HepG2 (cell line): ENCODE results near the gene ARHGEF12. TPM values are rescaled to one million over a fixed set of nuclear protein-coding genes. Genes with fewer than 3 reads are reported as not detected.

ENCODE experiments used
- AGO1 ChIP-seq: fragments of 200-400 bp; formaldehyde crosslinking; IDR thresholded peaks from 2 replicates; pipeline ENCODE4 v1.6.1; 2017; ENCODE audit warnings: mild to moderate bottlenecking, low read depth, low read length, moderate library complexity; ENCODE audit not compliant: poor library complexity, severe bottlenecking
- BCL6 ChIP-seq: IDR thresholded peaks from 2 replicates; pipeline ENCODE4 v1.6.1; 2016; ENCODE audit warnings: missing genetic modification reagents, missing compliant biosample characterization
- GABPA ChIP-seq, 2 experiments: IDR thresholded peaks; 2 replicates each; pipeline ENCODE4 v1.6.1; 2011 to 2016; ENCODE audit warnings: low read depth in 2 of 2, low read length in 1 of 2, missing biosample characterization in 1 of 2, missing genetic modification characterization in 1 of 2
- HIVEP1 ChIP-seq: sonication (generic); formaldehyde crosslinking; IDR thresholded peaks from 2 replicates; pipeline ENCODE4 v1.4.0; 2020; ENCODE audit warnings: mild to moderate bottlenecking, missing genetic modification reagents
- HOXA3 ChIP-seq: sonication (generic); formaldehyde crosslinking; IDR thresholded peaks from 2 replicates; pipeline ENCODE4 v1.5.0; 2020; ENCODE audit warnings: missing genetic modification reagents
- RFXANK ChIP-seq: IDR thresholded peaks from 2 replicates; pipeline ENCODE4 v1.6.1; 2016
- SOX6 ChIP-seq, 2 experiments: fragments of 450-650 bp in 1 of 2; sonication (generic) in 1 of 2; formaldehyde crosslinking in 1 of 2; IDR thresholded peaks; 2 replicates each; pipeline versions ENCODE4 v1.4.0 to v1.6.1; 2017 to 2020; ENCODE audit warnings: antibody characterized with exemption in 1 of 2, mild to moderate bottlenecking in 1 of 2, missing genetic modification reagents in 1 of 2
- SRSF9 ChIP-seq: fragments of 200-400 bp; formaldehyde crosslinking; IDR thresholded peaks from 2 replicates; pipeline ENCODE4 v1.6.1; 2018; ENCODE audit warnings: borderline replicate concordance, mild to moderate bottlenecking, low read depth, low read length; ENCODE audit not compliant: insufficient read depth, poor library complexity, severe bottlenecking
- ZNF224 ChIP-seq: sonication (generic); formaldehyde crosslinking; IDR thresholded peaks from 2 replicates; pipeline ENCODE4 v1.5.0; 2020; ENCODE audit warnings: mild to moderate bottlenecking, missing genetic modification reagents
- ZNF34 ChIP-seq: sonication (generic); formaldehyde crosslinking; IDR thresholded peaks from 2 replicates; pipeline ENCODE4 v1.4.0; 2020; ENCODE audit warnings: mild to moderate bottlenecking, missing genetic modification reagents, borderline replicate concordance
- polyA plus RNA-seq, 8 experiments: library from polyadenylated mRNA; depleted of rRNA in 3 of 8; stranded (reverse) in 7 of 8; unstranded in 1 of 8; fragments of >200 nt; fragmentation: Illumina TruSeq in 4 of 8; extraction: Trizol in 4 of 8; gene quantifications; 2 replicates each; pipeline versions ENCODE4 v1.2.1 to v1.2.3, GENCODE V29; 2011 to 2016; ENCODE audit warnings: low read depth in 4 of 8, missing spikeins in 1 of 8, mixed read lengths in 1 of 8; ENCODE audit not compliant: insufficient read depth in 1 of 8
- total RNA-seq, 5 experiments: library from RNA; depleted of rRNA; stranded (reverse); fragments of >200 nt; fragmentation: Illumina TruSeq; extraction: Trizol; gene quantifications; 2 replicates each; pipeline ENCODE4 v1.2.3, GENCODE V29; 2016; ENCODE audit warnings: low read depth in 1 of 5
- TF ChIP-seq, protein P1 (sequence below): sonication (generic); formaldehyde crosslinking; IDR thresholded peaks from 2 replicates; pipeline ENCODE4 v1.4.0; 2020; ENCODE audit warnings: missing genetic modification reagents, borderline replicate concordance
- TF ChIP-seq, protein P2 (sequence below): IDR thresholded peaks from 2 replicates; pipeline ENCODE4 v1.6.1; 2012; ENCODE audit warnings: low read depth, low read length, improper control_type of control experiment
- TF ChIP-seq, protein P3 (sequence below): sonication (generic); formaldehyde crosslinking; IDR thresholded peaks from 2 replicates; pipeline ENCODE4 v1.8.0; 2022; ENCODE audit warnings: low read depth, missing genetic modification reagents
- TF ChIP-seq, protein P4 (sequence below): sonication (generic); formaldehyde crosslinking; IDR thresholded peaks from 2 replicates; pipeline ENCODE4 v1.5.0; 2020; ENCODE audit warnings: mild to moderate bottlenecking, missing genetic modification reagents, borderline replicate concordance
- TF ChIP-seq, protein P5 (sequence below): sonication (generic); formaldehyde crosslinking; IDR thresholded peaks from 2 replicates; pipeline ENCODE4; 2020; ENCODE audit warnings: missing genetic modification reagents, mild to moderate bottlenecking, borderline replicate concordance

ARHGEF12 gene
- total and polyA plus RNA-seq, 2 of the 13 experiments (the other 11 are each of a cell fraction or from before 2014, with no cell fraction given): 17.9 to 54.4 TPM

DNA sequence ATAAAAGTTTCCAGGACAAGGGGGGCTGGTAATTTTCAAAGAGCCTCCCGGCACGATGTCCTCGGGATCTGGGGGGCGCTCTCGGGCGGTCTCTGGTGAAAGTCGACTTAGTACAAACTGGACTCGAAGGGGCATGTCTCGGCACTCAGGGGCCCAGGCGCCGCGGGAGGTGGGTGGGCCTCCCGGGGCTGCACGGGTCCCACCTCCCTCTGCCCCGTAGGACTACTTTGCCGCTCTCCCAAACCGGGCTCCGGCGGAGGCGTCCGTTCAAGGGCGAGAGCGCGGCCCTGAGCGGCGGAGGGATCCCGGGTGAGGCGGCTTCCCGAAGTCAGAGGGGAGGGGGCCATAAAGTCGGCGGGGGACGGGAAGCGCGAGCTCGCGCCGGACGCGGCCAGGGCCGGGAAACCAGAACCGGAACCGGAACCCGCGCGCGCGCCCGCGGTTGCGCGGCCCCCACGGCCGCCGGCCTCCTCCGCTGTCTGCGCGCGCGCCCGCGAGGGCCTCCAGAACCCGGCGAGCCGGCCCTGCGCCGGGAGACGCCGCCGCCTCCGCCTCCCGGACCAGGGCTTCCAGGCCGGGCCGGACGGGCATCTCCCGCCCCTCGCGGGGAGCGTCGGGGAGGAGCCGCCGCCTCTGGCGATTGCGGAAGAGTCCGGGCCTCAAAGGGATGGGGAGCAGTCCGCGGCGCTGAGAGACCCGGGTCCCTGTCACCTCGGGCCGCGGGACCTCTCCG, at the start of gene ARHGEF12 (continued):
- TF ChIP-seq SRSF9 (no peak), ZNF34 (peak; percentile 63; the same call in 1 of the 2 replicates), HOXA3 (peak; percentile 69), SOX6 (IDR thresholded peaks at IDR 0.05) (no peak), SOX6 (CRISPR knock-in tag; IDR thresholded peaks at IDR 0.05) (peak; percentile 86), BCL6 (CRISPR knock-in tag) (peak; percentile 68), RFXANK (0 out of 2 replicates have a peak, but pooled peaks have one; percentile 33), ZNF224 (peak; percentile 68; the same call in 1 of the 2 replicates), HIVEP1 (CRISPR knock-in tag) (peak; percentile 61; the same call in 1 of the 2 replicates), GABPA (IDR thresholded peaks at IDR 0.05; ENCODE audit: low read depth, low read length) (peak; percentile 84), GABPA (CRISPR knock-in tag; IDR thresholded peaks at IDR 0.05; ENCODE audit: low read depth) (peak; percentile 83), AGO1 (peak; percentile 38)
- TF ChIP-seq, protein P1, sequence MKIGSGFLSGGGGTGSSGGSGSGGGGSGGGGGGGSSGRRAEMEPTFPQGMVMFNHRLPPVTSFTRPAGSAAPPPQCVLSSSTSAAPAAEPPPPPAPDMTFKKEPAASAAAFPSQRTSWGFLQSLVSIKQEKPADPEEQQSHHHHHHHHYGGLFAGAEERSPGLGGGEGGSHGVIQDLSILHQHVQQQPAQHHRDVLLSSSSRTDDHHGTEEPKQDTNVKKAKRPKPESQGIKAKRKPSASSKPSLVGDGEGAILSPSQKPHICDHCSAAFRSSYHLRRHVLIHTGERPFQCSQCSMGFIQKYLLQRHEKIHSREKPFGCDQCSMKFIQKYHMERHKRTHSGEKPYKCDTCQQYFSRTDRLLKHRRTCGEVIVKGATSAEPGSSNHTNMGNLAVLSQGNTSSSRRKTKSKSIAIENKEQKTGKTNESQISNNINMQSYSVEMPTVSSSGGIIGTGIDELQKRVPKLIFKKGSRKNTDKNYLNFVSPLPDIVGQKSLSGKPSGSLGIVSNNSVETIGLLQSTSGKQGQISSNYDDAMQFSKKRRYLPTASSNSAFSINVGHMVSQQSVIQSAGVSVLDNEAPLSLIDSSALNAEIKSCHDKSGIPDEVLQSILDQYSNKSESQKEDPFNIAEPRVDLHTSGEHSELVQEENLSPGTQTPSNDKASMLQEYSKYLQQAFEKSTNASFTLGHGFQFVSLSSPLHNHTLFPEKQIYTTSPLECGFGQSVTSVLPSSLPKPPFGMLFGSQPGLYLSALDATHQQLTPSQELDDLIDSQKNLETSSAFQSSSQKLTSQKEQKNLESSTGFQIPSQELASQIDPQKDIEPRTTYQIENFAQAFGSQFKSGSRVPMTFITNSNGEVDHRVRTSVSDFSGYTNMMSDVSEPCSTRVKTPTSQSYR: 0 out of 2 replicates have a peak, but pooled peaks have one; percentile 26
- TF ChIP-seq, protein P2, sequence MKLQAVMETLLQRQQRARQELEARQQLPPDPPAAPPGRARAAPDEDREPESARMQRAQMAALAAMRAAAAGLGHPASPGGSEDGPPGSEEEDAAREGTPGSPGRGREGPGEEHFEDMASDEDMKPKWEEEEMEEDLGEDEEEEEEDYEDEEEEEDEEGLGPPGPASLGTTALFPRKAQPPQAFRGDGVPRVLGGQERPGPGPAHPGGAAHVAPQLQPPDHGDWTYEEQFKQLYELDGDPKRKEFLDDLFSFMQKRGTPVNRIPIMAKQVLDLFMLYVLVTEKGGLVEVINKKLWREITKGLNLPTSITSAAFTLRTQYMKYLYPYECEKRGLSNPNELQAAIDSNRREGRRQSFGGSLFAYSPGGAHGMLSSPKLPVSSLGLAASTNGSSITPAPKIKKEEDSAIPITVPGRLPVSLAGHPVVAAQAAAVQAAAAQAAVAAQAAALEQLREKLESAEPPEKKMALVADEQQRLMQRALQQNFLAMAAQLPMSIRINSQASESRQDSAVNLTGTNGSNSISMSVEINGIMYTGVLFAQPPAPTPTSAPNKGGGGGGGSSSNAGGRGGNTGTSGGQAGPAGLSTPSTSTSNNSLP: peak; percentile 71; the same call in 1 of the 2 replicates
- TF ChIP-seq, protein P3, sequence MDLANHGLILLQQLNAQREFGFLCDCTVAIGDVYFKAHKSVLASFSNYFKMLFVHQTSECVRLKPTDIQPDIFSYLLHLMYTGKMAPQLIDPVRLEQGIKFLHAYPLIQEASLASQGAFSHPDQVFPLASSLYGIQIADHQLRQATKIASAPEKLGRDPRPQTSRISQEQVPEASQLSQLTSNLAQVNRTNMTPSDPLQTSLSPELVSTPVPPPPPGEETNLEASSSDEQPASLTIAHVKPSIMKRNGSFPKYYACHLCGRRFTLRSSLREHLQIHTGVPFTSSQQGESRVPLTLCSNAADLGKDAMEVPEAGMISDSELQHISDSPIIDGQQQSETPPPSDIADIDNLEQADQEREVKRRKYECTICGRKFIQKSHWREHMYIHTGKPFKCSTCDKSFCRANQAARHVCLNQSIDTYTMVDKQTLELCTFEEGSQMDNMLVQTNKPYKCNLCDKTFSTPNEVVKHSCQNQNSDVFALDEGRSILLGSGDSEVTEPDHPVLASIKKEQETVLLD (CRISPR knock-in tag): peak; percentile 97
- TF ChIP-seq, protein P4, sequence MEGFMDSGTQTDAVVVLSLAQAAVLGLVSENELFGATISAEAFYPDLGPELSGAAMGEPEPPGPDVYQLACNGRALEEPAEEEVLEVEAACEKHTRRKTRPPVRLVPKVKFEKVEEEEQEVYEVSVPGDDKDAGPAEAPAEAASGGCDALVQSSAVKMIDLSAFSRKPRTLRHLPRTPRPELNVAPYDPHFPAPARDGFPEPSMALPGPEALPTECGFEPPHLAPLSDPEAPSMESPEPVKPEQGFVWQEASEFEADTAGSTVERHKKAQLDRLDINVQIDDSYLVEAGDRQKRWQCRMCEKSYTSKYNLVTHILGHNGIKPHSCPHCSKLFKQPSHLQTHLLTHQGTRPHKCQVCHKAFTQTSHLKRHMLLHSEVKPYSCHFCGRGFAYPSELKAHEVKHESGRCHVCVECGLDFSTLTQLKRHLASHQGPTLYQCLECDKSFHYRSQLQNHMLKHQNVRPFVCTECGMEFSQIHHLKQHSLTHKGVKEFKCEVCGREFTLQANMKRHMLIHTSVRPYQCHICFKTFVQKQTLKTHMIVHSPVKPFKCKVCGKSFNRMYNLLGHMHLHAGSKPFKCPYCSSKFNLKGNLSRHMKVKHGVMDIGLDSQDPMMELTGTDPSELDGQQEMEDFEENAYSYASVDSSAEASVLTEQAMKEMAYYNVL (CRISPR knock-in tag): peak; percentile 72; the same call in 1 of the 2 replicates
- TF ChIP-seq, protein P5, sequence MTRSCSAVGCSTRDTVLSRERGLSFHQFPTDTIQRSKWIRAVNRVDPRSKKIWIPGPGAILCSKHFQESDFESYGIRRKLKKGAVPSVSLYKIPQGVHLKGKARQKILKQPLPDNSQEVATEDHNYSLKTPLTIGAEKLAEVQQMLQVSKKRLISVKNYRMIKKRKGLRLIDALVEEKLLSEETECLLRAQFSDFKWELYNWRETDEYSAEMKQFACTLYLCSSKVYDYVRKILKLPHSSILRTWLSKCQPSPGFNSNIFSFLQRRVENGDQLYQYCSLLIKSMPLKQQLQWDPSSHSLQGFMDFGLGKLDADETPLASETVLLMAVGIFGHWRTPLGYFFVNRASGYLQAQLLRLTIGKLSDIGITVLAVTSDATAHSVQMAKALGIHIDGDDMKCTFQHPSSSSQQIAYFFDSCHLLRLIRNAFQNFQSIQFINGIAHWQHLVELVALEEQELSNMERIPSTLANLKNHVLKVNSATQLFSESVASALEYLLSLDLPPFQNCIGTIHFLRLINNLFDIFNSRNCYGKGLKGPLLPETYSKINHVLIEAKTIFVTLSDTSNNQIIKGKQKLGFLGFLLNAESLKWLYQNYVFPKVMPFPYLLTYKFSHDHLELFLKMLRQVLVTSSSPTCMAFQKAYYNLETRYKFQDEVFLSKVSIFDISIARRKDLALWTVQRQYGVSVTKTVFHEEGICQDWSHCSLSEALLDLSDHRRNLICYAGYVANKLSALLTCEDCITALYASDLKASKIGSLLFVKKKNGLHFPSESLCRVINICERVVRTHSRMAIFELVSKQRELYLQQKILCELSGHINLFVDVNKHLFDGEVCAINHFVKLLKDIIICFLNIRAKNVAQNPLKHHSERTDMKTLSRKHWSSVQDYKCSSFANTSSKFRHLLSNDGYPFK: peak; percentile 62; the same call in 1 of the 2 replicates
